Fibroblast of skin of right biceps (primary cell): ENCODE measurements around the gene PIAS3.

Experiments
- DNase-seq: peaks from one replicate; pipeline ENCODE4 v3.0.0-alpha.2; 2013

PIAS3 gene

DNA sequence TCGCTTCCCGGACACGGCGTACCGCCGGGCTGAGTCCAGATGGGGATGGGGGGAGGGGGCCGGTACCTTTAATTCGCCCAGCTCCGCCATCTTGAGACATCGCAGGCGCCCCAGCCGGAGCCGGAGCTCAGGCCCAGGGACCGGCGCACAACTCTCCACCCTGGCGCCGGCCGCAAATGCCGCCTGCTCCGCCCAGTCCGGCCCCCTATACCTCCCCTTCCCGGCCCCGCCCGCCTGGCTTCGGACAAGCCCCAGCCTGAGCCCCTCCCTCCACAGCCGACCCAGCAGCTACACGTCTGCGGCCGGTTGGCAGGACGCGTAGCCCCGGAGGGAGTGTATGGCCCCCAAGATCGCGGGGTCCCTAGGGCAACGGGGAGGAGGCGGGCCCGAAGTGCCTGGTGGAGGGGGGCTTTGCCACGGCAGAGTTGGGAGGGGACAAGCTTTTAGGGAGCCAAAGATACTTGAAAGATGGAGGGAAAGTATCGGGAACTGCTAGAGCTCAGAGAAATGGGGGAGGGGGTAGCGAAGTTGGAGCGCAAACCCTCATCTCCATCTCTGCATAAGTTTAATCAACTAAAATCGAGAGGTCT, at the start of gene PIAS3:
Gene PIAS3, minus strand, starts transcription at position 181 of the 590 bp plus-strand sequence. Its CDS starts 91 bp downstream, at position 90.
- DNase-seq: peak; percentile 96

DNA sequence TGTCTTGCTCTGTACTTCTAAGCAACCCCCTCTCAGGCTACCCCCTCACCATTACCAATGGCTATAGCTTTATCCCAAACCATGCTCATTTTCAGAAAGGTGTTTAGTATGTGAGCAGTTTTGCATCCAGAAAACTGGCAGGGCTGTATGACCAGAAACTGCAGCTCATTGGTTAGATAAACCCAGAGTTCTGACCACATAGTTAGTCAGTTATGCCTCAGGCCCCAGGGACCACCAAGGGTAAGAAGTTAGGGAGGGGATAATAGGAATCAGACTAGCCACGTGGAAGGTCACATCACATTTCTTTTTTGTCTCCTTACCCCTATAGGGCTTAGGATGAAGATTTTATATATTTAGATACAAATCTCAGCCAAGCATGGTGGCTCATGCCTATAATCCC, 49.8 kb upstream of the PIAS3 start:
- peak; percentile 79 for DNase-seq

DNA sequence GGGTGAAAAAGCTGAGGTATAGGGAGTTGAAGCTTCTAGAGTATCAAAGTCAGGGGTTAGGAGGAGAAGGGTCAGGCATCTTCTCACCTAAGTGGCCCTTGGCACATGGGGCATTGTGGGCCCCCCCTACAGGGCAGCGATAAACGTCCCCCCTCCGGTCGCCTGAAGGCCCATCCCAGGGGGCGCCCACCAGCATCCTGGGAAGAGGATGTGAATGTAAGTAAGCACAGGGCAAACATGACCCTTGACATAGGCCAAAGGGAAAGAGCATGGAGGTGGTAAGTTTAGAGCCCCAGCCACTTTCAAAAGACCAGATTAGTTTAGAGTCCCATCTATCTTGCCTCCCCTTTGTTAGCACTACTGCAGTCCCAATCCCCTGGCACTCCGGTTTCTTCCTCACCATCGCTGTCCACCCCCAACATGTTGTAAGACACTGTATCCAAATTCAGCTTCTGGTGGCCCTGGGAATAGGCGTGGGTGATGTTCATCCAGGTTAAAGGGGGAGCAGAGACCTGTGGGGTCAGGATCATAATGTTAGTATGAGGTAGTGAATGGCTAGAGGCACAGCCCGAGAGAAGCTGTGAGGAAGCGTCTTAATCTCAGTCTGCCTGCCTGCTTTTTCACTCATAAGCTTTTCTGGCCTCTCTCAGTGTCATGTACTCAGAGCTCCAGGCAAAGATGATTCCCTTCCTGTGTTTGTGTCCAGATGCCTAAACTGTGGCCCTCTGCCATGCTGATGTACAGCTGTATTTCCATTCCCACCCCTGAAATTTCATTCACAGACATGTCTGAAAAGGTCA, 48.3 kb upstream of the PIAS3 start:
- no peak for DNase-seq

DNA sequence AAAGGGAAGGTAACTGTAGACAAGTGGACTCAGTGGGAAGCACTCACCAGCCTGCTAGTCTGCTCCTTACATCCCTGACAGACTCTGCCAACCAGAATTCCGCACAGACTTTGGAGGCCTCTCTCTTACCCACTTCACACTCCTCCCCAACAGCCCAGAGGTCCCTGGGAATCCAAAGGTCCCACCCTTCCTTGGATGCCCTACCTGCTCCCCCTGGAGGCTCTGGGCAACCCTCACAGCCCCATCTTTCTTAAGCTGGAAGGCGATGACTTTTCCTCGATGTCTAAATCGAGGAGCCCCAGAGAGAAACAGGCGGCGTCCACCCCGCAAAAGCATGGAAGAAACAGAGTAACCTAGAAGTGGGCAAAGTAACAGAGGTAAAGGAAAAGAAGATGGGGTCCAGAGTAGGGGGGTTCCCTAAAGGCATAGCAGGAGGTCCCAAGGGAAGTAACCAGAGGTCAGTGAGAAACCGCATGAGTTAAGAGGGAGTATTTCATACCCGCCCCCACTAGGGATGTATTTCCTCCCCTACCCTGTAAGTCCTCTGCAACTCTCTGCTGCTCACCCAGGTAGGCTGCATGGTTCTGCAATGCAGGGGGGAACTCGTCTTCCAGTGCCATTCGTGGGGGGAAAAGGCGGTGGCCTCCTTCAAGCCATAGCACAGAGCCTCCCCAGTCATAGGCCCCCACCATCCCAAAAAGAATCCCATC, 42.6 kb upstream of the PIAS3 start:
- no peak for DNase-seq

DNA sequence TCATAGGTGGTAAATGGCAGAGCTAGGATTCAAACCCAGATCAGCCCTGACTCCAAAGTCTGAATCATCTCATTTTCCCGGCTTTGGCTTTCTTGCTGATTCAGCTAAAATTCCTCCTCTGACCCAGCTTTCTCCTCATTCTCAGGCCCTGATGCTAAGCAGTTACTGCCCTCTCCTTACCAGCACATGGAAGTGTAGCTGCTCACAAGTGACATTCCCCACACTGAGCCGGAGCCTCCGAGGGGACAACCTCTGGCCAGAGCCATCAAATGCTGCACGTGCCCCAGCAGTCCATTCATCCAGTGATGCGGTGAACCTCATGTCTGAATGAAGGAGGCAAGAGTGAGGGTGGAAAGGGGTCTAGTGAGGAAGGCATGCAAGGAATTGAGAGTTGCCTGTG, 39.9 kb upstream of the PIAS3 start:
- no peak for DNase-seq

DNA sequence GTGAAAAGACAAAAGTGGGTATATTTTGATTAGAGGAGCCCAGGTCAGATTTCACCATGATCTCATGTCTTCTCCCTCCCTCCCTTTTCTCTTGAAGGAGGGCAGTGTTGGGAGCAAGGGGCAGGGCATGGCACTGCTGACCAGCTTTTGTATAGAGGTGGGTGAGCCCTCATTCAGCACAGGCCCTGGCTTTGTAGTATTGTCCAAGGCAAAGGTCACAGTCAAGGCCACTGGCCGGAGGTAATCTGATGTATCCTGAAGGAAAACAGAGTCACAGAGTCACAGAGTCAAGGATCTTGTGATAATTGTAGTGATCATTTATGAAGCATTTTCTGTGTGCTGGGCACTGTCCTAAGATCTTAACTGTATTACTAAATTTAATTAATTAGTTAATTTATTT, 39.1 kb upstream of the PIAS3 start:
- DNase-seq: no peak

DNA sequence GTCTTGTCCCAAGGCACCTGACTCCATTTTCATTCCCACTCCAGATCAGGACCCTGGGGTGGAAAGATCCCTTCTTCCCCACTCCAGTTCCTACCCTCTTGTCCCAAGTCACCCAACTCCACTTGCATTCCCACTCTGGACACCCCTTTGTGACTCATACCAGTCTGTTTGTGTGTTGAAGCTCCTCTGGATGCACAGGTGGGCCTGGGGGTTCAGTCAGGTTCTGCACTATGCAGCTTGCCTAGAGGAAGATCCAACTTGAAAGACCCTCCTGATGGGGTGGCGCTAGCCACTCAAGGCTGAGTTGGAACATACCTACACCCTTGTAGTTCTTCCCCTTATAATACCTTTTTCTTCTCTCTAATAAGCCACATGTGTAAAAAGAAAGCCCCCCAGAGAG, 36.6 kb upstream of the PIAS3 start:
- DNase-seq: no peak

DNA sequence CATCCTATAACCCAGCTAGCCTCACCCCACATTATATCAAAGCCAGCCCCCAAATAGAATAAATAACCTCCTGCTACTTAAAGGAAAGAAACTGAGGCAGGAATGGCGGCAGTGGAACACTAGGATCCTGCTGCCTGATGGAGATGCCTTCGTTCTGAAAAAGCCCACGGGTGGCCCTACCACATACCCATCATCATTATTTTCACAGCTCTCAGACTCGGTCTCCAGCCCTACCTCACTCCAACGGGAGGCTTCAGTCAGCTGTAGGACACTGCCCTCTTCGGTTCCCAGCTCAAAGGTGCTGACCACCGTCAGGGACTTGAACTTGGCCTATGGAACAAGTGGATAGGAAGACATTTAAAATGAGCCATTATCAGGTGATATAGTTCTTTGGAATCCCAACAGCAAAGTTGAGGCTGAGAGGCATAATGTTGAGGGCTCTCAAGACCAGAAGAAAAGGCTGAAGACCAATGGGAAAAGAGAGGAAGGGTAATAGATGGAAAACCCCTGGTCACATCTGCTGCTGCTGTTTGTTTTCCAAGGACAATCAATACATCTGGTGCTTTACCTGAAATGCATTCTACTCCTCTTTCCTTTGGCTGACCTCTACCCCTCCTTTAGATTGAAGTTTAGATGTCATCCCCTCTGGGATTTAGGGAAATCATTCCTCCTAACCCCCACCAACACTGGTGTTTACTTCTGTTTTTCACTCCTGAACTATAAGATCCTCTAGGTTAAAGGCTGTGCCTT, 34.6 kb upstream of the PIAS3 start:
- no peak for DNase-seq

DNA sequence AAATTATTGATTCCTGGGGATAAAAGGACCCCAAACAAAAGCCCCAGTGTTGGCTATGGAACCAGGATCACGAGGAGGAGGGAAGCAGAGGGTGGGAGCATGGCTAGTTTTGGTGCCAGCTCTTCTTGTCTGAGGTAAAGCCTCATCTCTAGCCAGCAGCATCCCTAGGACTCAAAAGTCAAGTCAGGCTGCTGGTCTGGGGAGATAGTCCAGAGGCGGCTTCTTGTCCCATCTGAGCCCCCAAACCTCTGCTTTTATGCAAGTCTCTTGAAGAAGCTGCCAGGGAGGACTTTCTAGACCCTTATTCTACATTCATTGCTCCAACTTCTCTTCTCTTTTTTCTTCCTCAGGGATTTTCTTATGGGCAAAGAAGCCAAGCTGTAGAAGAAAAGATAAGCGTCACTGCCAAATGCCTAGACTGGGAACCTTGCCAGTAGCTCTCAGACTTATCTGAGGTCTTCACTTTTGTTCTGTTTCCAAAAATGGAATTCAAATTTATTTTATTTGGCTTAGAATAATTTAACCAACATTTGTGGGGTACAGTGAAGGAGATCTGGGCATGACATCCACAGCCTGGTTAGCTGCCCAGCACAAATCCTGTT, 33.7 kb upstream of the PIAS3 start:
- DNase-seq: peak; percentile 50

DNA sequence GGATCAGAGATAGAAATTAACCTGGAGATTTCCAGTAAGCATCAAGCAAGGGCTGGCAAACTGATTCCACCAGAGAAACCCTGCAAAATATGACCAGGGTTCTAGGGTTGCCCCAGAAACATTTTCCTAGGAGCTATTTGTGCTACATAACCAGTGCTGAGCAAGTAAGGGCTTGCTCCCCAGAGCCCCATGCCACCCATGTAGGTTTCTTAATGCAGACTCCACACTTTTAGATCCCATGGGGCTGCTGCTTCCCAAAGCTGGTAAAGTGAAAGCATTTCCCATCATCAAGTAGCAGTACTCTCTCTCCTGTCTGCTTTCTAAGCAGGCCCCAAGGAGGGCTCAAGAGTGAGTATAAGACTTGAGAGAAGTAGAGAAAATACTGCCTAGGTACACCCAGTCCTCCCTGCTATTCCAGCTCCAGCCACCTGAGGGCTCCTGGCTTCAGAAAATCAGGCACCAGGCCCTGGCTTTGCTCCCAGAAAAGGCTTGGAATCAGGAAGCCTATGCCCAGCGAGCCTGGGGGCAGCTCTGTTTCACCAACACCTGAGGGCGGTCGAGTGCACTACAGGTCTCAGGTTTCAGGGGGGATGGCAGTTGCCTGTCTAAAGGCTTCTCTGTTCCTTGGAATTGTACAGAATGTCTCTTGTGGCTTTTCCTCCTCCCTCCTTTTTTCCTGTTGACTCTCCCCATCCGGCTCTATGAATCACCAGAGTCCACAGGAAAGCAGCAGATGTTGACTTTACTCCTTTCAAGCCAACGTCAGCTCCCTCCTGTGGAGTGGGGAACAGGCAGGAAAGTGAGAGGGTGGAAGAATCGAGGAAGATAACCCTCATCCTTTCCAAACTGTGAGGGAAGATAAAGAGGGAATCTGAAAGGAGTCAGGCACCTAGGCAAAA, 33.0 kb upstream of the PIAS3 start:
- peak; percentile 100 for DNase-seq

DNA sequence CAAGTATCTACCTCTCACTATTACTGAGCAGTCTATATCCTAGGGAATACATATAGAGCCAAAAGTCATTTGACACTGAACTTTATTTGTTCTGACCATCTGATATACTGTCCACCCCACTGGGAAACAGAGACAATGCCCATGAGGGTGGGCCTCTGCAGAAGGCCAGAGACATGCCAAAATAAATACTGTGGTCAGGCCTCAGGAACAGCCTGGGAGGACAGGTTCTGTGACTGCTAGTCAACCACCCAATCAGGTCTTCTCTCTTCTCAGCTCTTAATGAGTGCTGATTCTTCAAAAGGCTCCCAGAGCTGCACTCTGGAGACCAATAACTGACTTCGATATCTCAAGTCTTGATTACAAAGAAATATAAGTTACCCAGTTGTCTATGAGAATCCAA, 32.3 kb upstream of the PIAS3 start:
- peak; percentile 20 for DNase-seq

DNA sequence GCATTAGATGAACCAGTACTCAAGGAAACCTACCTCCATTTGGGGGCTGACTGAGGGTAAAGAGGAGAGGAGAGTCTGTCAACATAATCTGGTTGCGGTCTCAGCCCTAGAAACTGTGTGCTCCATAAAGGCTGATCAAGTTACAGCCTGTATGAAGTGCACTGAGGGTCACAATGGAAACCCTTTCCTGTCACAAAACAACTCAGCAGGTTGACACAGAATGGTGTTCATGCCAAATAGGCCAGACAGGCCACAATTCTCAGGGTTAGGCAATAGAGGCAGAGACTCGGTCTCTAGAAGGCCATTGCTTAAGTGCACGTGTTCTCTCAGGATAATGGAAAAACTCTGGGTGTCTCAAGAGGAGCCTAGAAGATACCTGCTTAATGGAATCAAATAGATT, 30.8 kb upstream of the PIAS3 start:
- no peak for DNase-seq

DNA sequence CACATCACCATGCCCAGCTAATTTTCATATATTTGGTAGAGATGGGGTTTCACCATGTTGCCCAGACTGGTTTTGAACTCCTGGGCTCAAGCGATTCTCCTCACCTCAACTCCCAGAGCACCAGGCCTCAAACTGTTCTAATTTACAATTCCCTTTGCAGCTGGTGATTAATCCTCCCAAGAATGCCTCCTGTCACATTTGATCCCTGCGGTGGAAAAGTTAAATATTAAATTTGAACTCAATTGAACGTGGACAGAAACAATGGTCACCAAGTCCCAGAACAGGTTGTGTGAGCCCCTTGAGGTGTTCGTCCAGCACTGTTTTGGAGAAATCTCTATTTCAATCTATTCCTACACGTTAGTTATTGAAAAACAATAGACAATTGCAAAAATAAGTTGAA, 28.8 kb upstream of the PIAS3 start:
- DNase-seq: no peak

DNA sequence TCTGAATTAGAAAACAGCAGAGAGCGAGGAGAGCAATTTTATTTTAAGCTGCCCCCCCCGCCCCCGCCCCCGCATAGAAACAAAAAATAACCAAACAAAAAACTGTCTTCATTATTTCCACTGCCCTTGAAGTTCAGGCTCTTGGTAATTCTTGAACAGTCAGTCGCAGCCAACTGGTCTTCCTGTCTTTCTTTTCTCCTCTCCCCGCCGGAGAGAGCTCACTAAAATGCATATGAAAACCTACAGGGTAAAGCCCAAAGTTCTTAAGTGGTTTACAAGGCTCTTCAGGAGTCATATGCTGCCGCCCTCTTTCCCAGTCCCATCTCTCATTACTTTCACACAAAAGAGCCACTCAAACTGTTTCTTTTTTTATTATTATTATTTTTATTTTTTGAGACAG, 27.9 kb upstream of the PIAS3 start:
- no peak for DNase-seq

DNA sequence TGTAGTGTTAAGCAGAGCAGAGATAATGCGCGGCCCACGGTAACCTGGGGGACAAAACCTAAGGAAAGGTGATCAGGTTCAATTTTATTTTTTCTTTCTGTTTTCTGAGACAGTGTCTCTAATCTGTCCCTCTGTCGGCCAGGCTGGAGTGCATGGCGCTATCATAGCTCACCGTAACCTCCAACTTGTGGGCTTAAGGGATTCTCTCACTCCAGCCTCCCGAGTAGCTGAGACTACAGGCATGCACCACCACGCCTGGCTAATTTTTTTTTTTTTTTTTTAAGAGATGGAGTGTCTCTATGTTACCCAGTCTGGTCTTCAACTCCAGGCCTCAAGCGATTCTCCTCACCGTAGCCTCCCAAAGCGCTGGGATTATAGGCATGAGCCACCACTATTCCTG, 27.5 kb upstream of the PIAS3 start:
- no peak for DNase-seq

DNA sequence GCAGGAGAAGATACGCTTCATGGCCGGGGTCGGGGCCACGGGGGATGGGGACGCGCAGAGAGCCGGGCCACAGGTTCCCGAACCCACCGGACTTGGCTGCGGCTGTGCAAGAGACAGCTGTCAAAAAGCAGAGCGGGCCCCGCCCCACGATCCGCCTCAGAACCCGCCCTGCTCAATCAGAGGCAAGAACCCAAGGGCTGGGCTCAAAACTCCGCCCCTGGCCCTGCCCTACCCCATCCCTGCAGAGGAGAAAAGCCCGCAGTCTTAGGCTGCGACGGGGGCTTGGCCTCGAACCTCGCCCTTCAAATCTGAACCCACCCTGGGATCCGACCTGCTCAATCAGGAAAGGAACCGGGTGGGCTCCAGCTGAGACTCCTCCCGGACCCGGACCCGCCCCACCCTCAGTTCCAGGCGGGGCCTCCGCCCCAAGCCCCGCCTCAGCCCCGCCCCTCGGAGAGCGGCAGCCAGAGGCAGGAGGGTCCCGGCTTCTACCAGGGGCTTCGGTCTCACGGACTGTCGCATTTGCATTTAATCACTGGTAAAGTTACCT, 26.9 kb upstream of the PIAS3 start, which contains the start of gene ANKRD35:
Gene ANKRD35, minus strand, starts transcription at position 129 of the 550 bp plus-strand sequence. Its CDS starts 108 bp downstream, at position 21.
- DNase-seq: peak; percentile 57

DNA sequence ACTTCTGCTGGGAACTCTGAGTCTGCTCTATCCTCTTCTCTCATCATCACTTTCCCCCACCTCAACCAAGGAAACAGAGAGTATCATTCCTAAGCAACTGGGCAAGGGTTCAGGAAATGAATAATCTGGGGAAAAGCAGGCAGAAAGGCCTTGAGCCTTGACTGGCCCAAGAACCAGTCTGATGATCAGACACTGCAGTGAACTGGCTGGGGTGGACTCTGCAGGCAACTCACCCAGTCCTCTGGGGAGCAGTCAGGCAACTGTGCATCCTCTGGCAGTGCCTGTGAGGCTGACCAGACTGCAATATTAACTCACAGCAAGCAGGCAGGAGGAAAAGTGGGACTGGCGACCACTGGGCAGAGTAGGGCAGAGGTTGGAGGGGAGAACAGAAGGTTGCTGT, 25.8 kb upstream of the PIAS3 start:
- DNase-seq: peak; percentile 62

DNA sequence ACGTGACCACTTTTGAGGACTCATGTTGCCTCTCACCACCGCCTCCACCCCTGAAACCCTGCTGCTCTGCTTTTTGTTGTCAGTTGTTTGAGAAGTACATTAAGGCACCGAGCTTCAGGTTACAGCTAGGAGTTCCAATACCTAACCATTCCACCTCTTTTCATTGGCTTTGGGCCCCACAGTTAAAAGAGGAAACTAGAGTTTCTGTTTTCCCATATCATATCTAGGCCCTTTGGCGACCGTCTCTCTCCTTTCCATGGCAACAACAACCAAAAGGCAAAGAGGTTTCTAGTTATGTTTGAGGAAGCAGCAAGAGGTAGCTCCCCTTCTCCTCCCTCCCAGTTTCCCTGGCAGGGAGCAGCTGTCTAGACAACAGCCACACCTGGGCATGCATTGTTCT, 20.9 kb upstream of the PIAS3 start:
- DNase-seq: no peak

DNA sequence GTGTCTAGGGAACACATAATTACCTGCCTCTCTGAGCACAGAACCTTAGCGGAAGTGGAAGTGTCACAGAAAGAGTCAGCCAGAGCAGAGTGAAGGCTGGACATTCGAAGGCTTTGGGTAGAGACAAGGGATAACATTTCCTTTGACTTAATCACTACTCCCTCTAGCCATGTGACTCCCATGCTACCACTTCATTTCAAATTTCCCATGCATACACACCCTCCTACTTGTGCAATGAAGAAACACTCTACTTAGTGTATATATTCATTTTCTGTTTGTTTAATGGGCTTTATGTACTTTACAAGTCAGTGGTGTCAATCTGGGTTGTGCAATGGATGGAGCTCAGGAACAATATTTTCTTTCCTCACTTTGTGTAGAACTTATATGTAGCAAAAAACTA, 19.8 kb upstream of the PIAS3 start:
- no peak for DNase-seq

DNA sequence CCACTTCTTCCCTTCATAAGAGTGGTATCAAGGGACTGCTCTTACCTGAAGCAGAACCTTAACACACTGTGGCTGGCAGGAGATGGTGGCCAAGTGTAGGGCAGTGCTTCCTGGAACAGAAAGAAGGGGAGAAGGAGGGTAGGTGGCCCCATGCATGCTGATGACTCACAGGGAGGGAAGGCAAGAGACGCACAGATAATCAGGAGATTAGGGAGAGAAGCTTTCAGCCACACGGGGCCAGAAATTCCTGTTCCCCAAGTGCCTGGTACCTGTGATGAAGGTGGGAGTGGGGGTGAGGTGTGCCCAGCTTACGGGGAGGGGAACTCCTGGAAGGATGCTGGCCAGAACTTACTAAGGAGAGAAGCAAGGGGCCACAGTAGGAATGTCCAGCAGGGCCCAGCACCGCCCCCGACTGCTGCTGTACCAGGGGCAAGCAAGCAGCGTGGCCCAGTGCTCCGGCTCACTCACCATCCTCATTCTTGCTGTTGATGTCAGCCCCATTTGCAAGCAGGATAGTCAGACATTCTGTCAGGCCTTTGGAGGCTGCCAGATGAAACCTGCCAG, 19.1 kb upstream of the PIAS3 start:
- no peak for DNase-seq

DNA sequence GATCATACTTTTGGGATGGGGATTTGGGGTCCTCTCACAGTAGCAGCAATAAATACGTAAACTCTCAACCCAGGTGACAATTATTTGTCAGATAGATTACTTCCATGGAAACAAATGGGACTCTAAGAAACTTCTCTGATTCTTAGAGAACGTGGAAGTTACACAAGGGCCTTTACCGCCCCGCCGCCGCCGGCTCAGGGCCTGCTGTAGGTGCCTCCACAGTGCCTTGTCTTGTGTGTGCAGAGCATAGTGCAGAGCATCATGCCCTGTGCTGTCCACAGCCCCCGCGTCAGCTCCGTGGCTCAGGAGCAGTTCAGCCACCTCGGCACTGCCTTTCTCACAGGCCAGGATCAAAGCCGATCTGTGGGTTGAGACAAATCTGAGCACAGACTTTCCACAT, 15.8 kb upstream of the PIAS3 start:
- no peak for DNase-seq
